GM21423 (cell line): Measurements from ENCODE around the gene PCSK5.
"Not testable (repeated sequence)": the region's sequence is repeated elsewhere in the genome, so short reads cannot be mapped to it uniquely, and the experiment has no call there.

Source experiments
- ATAC-seq: cut with Tn5 transposase; IDR thresholded peaks from one replicate; pipeline ENCODE4 v1.9.1; 2021; ENCODE audit warnings: mild to moderate bottlenecking, moderate library complexity; ENCODE audit not compliant: unreplicated experiment

Gene PCSK5

DNA sequence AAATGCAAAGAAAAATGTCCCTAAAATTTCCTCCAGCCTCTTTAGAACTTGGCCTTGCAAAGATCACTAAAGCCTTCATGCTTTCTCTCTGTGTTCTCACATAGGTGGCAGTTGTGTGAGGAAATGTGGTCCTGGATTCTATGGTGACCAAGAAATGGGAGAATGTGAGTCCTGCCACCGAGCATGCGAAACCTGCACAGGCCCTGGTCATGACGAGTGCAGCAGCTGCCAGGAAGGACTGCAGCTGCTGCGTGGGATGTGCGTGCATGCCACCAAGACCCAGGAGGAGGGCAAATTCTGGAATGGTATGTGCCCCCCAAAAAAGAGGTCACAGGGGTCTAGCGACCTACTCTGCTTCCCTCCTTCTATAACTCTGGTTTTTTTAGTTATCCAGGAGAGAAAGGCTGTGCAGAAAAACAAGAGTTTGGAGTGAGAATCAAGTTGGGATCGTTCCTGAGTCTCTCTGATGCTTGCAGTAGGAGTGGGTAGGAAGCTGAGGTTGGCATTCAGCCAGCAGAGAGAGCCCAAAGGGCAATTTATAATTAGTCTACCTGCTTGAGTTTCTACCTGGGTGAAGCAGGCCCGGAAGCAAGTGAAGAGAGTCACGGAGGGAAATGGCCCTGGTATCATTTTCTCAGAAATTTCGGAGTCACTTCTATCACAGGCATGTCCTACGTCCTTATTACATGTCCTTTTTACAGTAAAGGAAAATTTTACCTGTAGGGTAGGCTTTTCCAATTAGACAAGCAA, 406.3 kb downstream of the PCSK5 start:
- ATAC-seq = no peak

DNA sequence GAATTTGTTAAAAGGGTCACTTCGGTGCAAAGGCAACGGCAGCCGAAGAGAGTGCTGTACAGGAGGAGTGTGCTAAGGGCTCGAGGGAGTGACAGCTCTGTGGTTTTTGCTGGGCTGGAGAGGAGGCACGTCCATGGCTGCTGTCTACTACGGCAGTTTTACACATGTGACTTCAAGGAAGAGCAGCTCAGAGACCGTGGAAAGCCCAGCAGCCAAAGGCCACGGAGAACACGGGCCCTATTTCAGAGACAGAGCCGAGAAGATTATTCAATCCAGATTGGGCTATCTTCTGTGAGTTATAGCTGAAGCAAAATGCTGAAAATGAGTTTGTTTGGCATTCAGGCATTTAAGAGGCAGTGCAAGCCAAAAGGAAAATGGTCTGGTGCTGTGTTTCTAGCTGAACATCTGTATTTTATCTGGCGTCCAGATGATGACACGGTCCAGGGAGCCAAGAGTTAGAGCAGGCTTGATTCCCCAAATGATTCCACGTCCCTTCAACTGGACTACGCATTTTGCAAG, 407.3 kb downstream of the PCSK5 start:
- ATAC-seq = no peak

DNA sequence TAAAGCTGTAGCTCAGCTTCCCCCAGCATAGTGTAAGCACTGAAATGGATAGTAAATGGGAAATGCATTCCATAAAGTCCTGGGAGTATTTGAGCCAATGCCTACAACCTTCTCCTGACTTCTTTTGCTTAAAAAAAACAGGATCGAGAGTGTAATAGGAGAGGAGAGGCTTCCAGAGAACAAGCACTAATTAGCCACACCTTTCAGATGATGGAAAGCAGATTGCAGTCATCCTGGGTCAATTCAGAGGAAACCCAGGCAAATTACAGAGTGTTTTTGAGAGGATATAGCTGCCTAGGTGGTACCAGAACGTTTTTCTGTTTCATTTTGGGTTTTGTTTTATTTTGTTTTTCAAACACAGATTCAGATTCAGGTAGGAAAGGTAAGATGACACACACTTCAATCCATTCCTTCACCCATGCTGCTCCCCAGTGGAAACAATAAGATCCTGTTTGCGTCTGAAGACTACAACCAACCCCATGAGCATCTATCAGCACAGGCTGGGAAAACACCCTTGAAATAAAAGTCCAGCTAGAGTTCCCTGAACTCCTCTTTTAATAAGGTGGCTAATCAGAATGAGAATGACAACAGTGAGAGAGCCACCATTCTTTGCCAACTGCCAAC, 408.2 kb downstream of the PCSK5 start:
- ATAC-seq = no peak

GRCh38 chr9:76302543-76302942, 412.1 kb downstream of the PCSK5 start:
- no peak for ATAC-seq

DNA sequence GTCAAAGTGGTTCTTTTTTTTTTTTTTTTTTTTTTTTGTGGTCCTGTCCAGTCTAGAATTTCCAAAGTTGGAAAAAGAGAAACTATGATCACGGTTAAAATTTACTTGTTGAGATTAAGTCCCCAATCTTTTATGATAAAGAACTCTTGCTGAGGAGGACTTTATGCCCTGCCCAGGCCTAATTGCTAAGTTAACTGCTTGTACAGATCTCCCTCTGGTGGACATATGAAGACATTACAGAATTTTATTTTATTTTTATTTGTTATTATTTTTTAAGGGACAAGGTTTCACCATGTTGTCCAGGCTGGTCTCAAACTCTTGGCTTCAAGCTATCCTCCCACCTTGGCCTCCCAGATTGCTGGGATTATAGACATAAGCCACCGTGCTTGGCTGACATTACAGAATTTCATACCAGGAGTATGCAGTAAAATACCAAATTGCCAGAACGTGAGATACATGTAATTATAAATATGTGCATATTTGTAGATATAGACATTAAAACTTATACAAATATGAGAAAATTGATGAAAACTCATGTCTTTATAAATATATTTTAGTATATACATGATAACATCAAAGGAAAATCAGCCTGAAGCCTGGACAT, 412.6 kb downstream of the PCSK5 start:
- no peak for ATAC-seq

- not testable (repeated sequence) for ATAC-seq
These were observed 416.6 kb downstream of the PCSK5 start for GRCh38 chr9:76307047-76307446.

GRCh38 chr9:76310577-76310976, 420.1 kb downstream of the PCSK5 start:
- ATAC-seq = no peak

DNA sequence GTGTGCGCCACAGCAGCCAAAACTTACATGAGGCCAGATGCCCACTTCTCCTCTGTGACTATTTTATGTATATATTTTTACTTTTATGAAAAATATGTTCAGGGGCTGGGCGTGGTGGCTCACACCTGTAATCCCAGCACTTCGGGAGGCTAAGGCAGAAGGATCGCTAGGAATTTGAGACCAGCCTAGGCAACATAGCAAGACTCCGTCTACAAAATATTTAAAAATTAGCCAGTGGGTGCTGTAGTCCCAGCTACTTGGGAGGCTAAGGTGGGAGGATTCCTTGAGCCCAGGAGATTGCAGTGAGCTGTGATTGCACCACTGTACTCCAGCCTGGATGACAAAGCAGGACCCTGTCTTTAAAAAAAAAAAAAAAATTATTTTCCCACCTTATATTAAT, 420.5 kb downstream of the PCSK5 start:
- ATAC-seq = no peak

- no peak for ATAC-seq
These were observed 421.1 kb downstream of the PCSK5 start for GRCh38 chr9:76311537-76311936.

GRCh38 chr9:76313771-76314170, 423.3 kb downstream of the PCSK5 start:
- ATAC-seq = no peak

DNA sequence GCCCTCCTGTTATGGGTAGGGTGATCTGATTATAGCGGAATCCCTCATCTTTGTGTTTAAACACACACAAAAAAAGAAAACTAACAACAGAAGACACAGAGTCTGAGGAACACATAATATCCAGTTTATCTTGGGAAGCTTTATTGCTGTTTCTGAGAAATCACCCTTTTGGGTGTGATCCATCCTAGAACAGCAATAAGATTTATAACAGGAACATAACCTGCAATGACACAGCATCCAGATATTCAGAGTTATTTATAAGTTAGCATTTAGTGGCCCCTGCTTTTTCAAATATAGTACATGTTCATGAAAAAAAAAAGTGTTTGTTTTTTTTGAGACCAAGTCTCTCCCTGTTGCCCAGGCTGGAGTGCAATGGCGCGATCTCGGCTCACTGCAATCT, 423.8 kb downstream of the PCSK5 start:
- no peak for ATAC-seq

DNA sequence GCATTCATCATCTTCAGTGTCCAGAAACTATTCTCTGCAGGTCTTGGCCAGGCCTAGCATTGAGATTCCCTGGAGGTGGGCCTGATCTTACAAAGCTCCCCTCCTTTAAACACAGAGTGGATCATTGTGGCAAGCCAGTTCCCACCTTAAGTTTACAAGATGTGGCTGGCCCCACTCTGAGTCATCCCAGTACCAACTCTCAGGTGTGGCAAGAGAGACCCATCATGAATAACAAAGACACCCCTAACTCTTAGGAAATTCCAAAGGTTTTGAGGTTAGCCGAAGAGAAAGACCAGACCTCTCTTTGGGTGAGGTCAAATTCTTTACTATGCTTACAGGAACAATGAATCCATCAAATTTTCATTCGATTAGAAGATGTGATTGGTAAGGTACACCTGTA, 425.6 kb downstream of the PCSK5 start:
- no peak for ATAC-seq

GRCh38 chr9:76319466-76319865, 429.0 kb downstream of the PCSK5 start:
- not testable (repeated sequence) for ATAC-seq

- no peak for ATAC-seq
These were observed 430.8 kb downstream of the PCSK5 start for GRCh38 chr9:76321195-76321828.

GRCh38 chr9:76322810-76323209, 432.3 kb downstream of the PCSK5 start:
- no peak for ATAC-seq

DNA sequence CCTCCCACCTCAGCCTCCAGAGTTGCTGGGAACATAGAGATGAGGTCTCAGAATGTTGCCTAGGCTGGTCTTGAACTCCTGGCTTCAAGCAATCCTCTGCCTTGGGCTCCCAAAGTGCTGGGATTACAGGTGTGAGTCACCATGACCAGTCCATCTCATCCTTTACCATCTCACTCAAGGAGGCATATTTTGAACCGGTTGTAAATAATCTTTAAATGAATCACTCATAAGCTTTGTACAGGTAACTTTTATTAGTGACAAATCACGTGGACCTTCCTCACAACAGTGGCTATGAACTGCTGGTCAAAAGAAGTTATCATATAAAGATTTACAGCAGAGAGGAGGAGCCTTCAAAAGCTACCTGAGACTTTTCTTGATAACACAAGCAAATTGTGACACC, 433.0 kb downstream of the PCSK5 start:
- no peak for ATAC-seq

DNA sequence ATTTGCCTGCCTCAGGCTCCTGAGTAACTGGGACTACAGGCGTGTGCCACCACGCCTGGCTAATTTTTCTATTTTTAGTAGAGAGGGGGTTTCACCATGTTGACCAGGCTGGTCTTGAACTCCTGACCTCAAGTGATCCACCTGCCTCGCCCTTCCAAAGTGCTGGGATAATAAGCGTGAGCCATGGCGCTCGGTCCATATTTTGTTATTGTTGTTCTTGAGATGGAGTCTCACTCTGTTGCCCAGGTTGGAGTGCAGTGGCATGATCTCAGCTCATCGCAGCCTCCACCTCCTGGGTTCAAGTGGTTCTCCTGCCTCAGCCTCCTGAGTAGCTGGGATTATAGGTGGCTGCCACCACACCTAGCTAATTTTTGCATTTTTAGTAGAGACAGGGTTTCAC, 433.6 kb downstream of the PCSK5 start:
- not testable (repeated sequence) for ATAC-seq

- ATAC-seq = no peak
These were observed 439.6 kb downstream of the PCSK5 start for GRCh38 chr9:76330034-76330433.

DNA sequence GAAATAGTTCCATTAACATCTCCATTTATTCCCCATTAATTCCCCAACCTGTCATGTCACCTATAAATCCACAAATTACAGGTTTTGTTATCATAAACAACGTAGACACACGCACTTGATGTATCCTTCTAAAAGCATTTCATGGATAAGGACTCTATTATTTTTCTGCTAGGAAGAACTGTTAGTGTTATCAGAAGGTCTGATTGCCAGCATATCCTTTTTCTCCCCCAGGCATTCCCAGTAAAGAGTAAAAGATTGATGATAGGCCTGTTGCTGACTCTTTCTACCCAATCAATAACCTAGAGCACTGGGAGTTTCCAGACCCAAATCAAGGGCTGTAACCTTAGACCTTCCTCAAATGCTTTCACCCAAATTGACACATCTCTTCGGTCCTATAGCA, 442.9 kb downstream of the PCSK5 start:
- no peak for ATAC-seq

GRCh38 chr9:76333964-76334363, 443.5 kb downstream of the PCSK5 start:
- ATAC-seq = no peak

- no peak for ATAC-seq
These were observed 445.6 kb downstream of the PCSK5 start for GRCh38 chr9:76336027-76336426.

GRCh38 chr9:76338418-76338817, 447.9 kb downstream of the PCSK5 start:
- ATAC-seq = no peak
